NCI-H69 (cell line): ENCODE measurements around the gene CFLAR.
"Not testable (repeated sequence)": the region's sequence is repeated elsewhere in the genome, so short reads cannot be mapped to it uniquely, and the experiment has no call there.

Source experiments
- DNase-seq: peaks from one replicate; lab custom pipeline; 2025; lab: John Stamatoyannopoulos, UW

The CFLAR gene

GRCh38 chr2:201116115-201116958 is at the start of gene CFLAR:
Gene CFLAR, plus strand, starts transcription at chr2:201116164. Its CDS starts 13,702 bp downstream, at chr2:201129866.
- DNase-seq: peak; percentile 85

GRCh38 chr2:201070948-201071478 is 45.0 kb upstream of the CFLAR start:
- peak; percentile 60 for DNase-seq

GRCh38 chr2:201071479-201072200 is 44.3 kb upstream of the CFLAR start, which contains the start of the genes HYCC2 and NDUFB3:
Gene HYCC2, minus strand, starts transcription at chr2:201071671. Its CDS starts 47,662 bp downstream, at chr2:201024009.
Gene NDUFB3, plus strand, starts transcription at chr2:201072001. Its CDS starts 6,882 bp downstream, at chr2:201078883.
- peak; percentile 90 for DNase-seq

- DNase-seq: no peak
Observed at GRCh38 chr2:201072201-201072530, 43.8 kb upstream of the CFLAR start.

GRCh38 chr2:201073071-201073470 is 42.9 kb upstream of the CFLAR start:
- DNase-seq: no peak

- no peak for DNase-seq
Observed at GRCh38 chr2:201074996-201075395, 41.0 kb upstream of the CFLAR start.

GRCh38 chr2:201084863-201085262 is 31.1 kb upstream of the CFLAR start:
- DNase-seq: no peak

GRCh38 chr2:201090574-201090973 is 25.4 kb upstream of the CFLAR start:
- no peak for DNase-seq

- DNase-seq: no peak
Observed at GRCh38 chr2:201093573-201093972, 22.4 kb upstream of the CFLAR start.

GRCh38 chr2:201100497-201100896 is 15.5 kb upstream of the CFLAR start:
- DNase-seq: no peak

GRCh38 chr2:201105759-201106158 is 10.2 kb upstream of the CFLAR start:
- DNase-seq: no peak

GRCh38 chr2:201107624-201108023 is 8.3 kb upstream of the CFLAR start:
- no peak for DNase-seq

GRCh38 chr2:201108341-201108740 is 7.6 kb upstream of the CFLAR start:
- no peak for DNase-seq

GRCh38 chr2:201109186-201109585 is 6.8 kb upstream of the CFLAR start:
- no peak for DNase-seq

GRCh38 chr2:201110615-201111014 is 5.3 kb upstream of the CFLAR start:
- DNase-seq: no peak

GRCh38 chr2:201111096-201111495 is 4.9 kb upstream of the CFLAR start:
- DNase-seq: no peak

GRCh38 chr2:201114350-201114749 is 1.6 kb upstream of the CFLAR start:
- DNase-seq: no peak

- DNase-seq: no peak
Observed at GRCh38 chr2:201114846-201115245, 1.1 kb upstream of the CFLAR start.

GRCh38 chr2:201116959-201117734 is 1.2 kb downstream of the CFLAR start:
- peak; percentile 63 for DNase-seq

- DNase-seq: not testable (repeated sequence)
Observed at GRCh38 chr2:201117735-201118094, 1.8 kb downstream of the CFLAR start.

GRCh38 chr2:201118121-201118960 is 2.4 kb downstream of the CFLAR start:
- DNase-seq: peak; percentile 93
